ENCODE measurements around the gene SARNP.

DNA sequence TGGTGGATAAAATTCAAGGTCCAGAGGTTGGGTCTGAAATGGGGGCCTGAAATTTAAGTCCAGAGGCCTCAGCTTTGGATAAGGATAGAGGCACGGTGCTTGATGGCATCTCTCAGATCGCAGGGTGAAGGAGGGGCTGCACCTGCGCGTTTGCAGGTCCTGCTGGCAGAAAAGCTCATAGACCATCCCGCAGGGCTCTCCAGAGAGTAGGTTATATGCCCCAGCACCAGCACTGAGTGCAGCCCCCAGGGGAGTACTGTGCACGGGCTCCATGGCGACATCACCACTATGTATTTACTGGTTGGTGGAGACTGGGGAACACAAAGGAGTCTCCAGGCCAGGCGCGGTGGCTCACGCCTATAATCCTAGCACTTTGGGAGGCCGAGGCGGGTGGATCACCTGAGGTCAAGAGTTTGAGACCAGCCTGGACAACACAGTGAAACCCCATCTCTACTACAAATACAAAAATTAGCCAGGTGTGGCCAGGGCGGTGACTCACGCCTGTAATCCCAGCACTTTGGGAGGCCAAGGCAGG lies 84.4 kb downstream of the SARNP start:
- TF ChIP-seq, protein P1, sequence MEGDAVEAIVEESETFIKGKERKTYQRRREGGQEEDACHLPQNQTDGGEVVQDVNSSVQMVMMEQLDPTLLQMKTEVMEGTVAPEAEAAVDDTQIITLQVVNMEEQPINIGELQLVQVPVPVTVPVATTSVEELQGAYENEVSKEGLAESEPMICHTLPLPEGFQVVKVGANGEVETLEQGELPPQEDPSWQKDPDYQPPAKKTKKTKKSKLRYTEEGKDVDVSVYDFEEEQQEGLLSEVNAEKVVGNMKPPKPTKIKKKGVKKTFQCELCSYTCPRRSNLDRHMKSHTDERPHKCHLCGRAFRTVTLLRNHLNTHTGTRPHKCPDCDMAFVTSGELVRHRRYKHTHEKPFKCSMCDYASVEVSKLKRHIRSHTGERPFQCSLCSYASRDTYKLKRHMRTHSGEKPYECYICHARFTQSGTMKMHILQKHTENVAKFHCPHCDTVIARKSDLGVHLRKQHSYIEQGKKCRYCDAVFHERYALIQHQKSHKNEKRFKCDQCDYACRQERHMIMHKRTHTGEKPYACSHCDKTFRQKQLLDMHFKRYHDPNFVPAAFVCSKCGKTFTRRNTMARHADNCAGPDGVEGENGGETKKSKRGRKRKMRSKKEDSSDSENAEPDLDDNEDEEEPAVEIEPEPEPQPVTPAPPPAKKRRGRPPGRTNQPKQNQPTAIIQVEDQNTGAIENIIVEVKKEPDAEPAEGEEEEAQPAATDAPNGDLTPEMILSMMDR (IDR thresholded peaks at IDR 0.05) = no peak
- TF ChIP-seq POLR2A (IDR thresholded peaks at IDR 0.05) = no peak
